GM19193 (cell line): ENCODE data around the gene NMRK2.

Experiments
- POLR2A ChIP-seq: IDR thresholded peaks from 4 replicates; pipeline ENCODE4 v1.6.1; 2011; ENCODE audit not compliant: insufficient read depth, insufficient read length; ENCODE audit errors: extremely low read depth

The NMRK2 gene

GRCh38 chr19:3916033-3916432, 16.8 kb upstream of the NMRK2 start:
- no peak for TF ChIP-seq POLR2A

GRCh38 chr19:3919793-3920192, 13.1 kb upstream of the NMRK2 start:
- no peak for TF ChIP-seq POLR2A

- TF ChIP-seq POLR2A = no peak
Measured at GRCh38 chr19:3923096-3923758, 9.6 kb upstream of the NMRK2 start.

GRCh38 chr19:3923912-3924311, 9.0 kb upstream of the NMRK2 start:
- no peak for TF ChIP-seq POLR2A

- TF ChIP-seq POLR2A = no peak
Measured at GRCh38 chr19:3931041-3931440, 1.8 kb upstream of the NMRK2 start.

- TF ChIP-seq POLR2A = no peak
Measured at GRCh38 chr19:3936506-3937442, 3.9 kb downstream of the NMRK2 start.

GRCh38 chr19:3942790-3943409, 10.0 kb downstream of the NMRK2 start:
- no peak for TF ChIP-seq POLR2A

GRCh38 chr19:3944018-3944721, 11.3 kb downstream of the NMRK2 start:
- no peak for TF ChIP-seq POLR2A

GRCh38 chr19:3945838-3946237, 13.0 kb downstream of the NMRK2 start:
- TF ChIP-seq POLR2A = no peak

- no peak for TF ChIP-seq POLR2A
Measured at GRCh38 chr19:3949294-3949693, 16.4 kb downstream of the NMRK2 start.

- no peak for TF ChIP-seq POLR2A
Measured at GRCh38 chr19:3949997-3950859, 17.4 kb downstream of the NMRK2 start.

GRCh38 chr19:3950871-3951861, 18.3 kb downstream of the NMRK2 start:
- TF ChIP-seq POLR2A = no peak

- no peak for TF ChIP-seq POLR2A
Measured at GRCh38 chr19:3954107-3954506, 21.2 kb downstream of the NMRK2 start.

GRCh38 chr19:3955688-3956087, 22.8 kb downstream of the NMRK2 start:
- TF ChIP-seq POLR2A = no peak
